Measurements from ENCODE around the gene TMEM198.

Gene TMEM198

DNA sequence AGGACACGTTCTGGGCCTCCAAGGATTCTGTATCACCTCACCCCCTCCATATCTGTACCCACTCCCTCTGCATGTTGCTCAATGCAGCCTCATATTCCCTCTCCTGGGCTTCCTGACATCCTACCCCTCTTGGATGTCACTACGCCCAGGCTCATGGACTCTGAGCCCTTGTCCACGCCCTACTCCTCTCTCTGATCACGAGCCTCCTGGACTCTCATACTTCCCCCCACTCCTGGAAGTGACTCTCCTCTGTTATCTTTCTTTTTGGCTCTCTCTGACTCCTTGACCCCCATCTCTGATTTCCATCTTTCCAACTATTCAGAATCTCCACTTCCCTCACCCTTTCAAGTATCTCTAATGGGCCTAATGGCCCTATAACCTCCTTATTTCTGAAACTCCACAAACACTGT is 2.1 kb downstream of the TMEM198 start:
- FAIRE-seq, result no peak

GRCh38 chr2:219547621-219548020 is 3.8 kb downstream of the TMEM198 start:
- no peak for FAIRE-seq

GRCh38 chr2:219548990-219549389 is 5.2 kb downstream of the TMEM198 start:
- FAIRE-seq, result no peak

DNA sequence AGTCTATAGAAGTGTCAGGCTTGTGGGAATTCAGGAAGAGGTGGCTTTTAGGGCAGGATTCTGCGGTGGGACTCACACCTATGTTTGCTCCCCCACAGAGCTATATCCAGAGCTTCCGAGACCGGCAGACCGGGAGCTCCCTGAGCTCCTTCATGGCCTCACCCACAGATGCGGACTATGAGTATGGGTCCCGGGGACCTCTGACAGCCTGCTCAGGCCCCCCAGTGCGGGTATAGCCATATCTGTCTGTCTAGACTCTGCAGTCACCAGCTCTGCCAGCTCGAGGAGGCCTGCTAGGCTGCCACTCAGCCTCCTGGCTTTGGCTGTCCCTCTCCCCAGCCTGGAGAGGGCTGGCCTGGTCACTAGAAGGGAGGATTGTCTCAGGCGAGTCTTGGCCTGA is 5.8 kb downstream of the TMEM198 start:
- no peak for FAIRE-seq

- FAIRE-seq, result no peak
Observed at GRCh38 chr2:219551441-219552381, 7.9 kb downstream of the TMEM198 start.

DNA sequence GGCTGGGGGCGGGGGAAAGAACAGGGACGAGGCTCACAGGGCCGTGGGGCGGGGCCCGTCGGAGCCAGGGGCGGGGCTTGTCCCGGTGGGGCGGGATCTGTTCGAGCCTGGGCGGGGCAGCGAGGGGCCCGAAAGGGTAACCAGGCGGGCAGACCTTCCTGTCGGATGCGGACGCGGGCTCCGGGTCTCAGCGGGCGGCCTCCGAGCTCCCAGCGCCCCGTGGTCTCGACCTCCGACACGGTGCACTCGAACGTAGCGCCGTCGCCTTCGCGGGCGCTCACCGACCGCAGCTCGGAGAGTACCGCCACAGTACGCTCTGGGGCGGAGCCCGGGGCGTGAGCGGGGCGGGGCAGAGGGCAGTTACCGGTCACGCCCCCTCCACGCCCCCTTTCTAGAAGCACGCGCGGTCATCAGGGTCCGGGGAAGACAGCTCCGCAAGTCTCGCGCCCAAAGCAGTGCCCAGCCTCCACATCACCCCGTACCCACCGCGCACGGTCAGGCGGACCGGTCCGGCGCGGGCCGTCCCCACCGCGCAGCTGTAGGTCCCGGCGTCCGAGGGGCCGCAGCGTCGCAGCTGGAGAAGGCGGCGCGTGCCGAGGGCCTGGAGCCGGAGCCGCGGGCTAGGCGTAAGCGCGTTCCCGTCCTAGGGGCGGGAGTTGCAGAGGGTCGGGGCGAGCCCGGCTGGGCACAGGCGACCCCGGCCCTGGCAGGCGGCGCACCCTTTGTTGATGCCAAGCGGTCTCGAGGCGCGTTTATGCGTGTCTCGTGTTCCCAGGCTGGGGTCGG is 8.7 kb downstream of the TMEM198 start:
- no peak for FAIRE-seq

DNA sequence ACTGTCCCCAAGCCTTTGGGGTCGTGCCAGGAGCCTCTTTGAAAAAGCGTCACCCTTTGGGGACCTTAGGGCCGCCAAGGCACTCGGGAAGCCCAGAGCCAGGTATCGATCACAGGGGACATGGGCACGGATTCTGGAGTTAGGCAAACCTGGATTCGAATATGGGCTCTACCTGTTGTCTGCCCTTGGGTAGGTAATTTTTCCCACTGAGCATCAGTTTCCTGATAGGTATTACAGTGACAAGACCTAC is 9.3 kb downstream of the TMEM198 start:
- FAIRE-seq, result no peak

GRCh38 chr2:219553463-219553963 is 9.7 kb downstream of the TMEM198 start:
- no peak for FAIRE-seq

- FAIRE-seq, result no peak
Observed at GRCh38 chr2:219554350-219554749, 10.5 kb downstream of the TMEM198 start.

DNA sequence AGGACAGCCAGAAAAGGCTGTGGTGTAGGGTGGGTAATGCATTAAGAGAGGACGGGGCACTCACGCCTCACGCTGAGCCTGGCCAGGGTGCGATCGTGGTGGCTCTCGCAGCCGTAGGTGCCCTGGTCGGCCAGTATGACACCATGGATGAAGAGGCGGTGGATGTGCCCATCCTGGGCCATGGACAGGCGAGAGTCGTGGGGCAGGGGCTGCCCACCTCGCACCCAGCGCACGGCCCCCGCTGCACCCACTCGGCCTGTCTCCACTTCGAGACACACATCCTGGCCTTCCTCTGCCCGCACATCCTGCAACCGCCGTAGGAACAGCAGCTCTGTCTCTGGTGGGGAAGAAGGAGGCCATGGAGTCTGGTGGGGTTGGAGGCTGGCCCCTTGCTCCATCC is 12.1 kb downstream of the TMEM198 start:
- FAIRE-seq, result no peak

DNA sequence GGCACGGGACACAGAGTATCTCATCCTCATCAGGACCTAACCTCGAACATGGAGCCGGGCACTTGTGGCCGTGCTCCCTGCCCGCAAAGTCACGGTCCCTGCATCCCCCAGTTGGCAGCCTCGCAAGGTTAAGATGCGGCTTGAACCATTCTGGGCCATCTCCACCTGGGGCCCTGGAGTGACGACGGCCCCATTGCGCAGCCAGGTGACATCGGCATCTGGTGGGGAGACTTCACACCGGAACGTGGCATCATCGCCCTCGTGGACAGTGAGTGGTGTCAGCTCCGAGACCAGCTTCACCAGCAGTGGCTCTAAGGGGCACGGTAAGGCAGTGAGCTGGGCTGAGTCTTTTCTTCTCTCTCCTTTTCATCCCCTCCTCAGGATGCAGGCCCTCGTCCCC is 12.6 kb downstream of the TMEM198 start:
- no peak for FAIRE-seq

- no peak for FAIRE-seq
Observed at GRCh38 chr2:219557320-219557719, 13.5 kb downstream of the TMEM198 start.

GRCh38 chr2:219557791-219558785 is 14.3 kb downstream of the TMEM198 start:
- FAIRE-seq, result no peak

- no peak for FAIRE-seq
Observed at GRCh38 chr2:219559156-219559915, 15.5 kb downstream of the TMEM198 start.

DNA sequence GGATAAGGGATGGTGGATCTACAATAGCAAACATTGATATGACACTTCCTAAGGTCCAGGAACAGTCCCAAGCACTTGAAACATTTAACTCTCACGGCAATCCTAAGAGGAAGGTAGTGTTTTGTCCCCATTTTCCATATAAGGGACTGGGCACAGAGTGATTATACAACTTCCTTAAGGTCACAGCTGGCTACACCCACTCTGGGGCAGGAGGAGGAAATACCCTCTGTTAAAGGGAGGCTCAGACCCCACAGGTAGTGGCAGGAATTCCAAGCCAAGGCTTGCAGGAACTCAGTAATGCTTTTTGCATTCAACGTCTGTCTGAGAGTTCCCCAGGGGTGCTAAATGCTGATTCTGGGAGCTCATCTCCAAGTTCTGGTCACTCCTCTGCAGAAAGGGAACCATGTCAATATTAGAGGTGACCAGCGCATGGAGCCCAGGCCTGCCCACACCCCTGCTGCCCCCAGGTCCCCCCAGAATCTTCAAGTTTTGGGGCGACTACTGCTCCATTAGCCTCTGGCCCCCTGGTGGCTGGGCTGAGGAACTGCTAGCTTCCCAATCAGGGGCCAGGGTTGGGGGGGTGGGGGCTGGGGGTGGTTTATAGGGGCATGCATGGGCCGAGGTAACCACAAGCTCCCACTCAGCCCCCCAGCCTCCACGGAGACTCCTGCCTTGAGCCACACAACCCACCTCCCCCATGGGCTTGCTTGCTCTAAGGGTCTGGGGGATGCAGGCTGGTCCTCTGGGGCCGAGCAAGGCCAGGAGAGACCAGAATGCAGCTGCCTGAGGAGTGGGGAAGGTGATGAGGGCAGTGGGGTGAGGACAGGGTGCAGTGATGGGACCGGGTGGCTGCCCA is 16.4 kb downstream of the TMEM198 start:
- FAIRE-seq, result no peak

DNA sequence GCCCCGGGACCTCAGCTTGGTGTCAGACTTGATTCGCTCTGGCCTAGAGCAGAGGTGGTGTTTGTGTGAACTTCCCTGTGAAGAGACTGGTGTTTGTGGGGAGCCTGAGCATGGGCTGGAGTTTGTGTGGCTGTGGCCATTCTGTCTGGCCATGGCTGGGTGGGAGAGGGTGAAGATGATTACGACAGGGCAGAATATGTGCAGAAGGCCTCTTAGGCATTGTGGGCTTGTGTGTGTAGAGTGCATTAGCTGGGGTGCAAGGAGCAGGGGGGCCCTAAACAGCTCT is 17.0 kb downstream of the TMEM198 start:
- FAIRE-seq, result no peak

DNA sequence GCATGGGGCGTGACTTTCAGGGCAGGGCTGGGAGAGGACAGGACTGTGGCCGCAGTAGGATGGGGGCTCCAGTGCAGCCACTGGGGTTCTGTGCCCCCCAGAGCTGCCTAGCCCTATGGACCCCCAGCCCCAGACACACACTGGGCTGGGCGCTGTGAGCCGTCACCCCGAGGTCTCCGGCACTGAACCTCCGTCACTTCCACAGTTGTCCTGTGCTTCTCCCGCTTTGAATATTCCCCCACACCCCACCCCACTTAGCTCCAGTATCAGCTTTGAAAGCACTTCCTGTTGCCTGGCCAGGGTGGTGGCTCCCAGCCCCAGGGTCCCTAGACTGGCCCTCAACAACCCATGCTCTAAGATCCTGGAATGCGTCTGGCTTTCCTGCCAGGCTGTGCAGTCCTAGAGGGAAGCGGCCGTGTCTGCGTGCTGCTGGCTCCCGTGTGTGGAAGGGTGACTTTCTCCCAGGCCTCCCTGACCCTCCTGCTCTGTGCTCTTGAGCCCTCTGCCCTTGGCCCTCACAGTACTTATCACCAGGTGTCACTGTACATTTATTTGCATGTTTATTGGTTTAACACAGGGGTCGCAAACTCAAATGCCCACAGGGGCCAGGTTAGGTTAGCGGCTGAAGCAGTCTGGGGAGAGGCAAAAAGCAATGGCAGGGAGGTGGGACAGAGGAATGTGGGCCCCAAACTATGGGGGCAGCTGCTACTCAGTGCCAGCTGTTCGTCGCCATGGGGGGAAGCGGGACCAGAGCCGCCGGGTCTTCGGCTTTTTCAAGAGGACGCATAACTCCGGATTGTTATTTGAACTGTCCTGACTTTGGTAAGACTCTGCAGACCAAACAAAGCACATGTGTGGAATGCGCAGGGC is 17.6 kb downstream of the TMEM198 start:
- FAIRE-seq, result no peak

- FAIRE-seq, result no peak
Observed at GRCh38 chr2:219562049-219563020, 18.5 kb downstream of the TMEM198 start.
